Putamen (tissue), 1 donor: ENCODE data around the gene RASGRP3.
A peak's percentile ranks its signal among the peaks of the same experiment; 100 is the strongest.

Source experiments
- DNase-seq: peaks from one replicate; pipeline ENCODE4 v3.0.0-alpha.2; 2016; ENCODE audit warnings: low spot score

Gene RASGRP3

DNA sequence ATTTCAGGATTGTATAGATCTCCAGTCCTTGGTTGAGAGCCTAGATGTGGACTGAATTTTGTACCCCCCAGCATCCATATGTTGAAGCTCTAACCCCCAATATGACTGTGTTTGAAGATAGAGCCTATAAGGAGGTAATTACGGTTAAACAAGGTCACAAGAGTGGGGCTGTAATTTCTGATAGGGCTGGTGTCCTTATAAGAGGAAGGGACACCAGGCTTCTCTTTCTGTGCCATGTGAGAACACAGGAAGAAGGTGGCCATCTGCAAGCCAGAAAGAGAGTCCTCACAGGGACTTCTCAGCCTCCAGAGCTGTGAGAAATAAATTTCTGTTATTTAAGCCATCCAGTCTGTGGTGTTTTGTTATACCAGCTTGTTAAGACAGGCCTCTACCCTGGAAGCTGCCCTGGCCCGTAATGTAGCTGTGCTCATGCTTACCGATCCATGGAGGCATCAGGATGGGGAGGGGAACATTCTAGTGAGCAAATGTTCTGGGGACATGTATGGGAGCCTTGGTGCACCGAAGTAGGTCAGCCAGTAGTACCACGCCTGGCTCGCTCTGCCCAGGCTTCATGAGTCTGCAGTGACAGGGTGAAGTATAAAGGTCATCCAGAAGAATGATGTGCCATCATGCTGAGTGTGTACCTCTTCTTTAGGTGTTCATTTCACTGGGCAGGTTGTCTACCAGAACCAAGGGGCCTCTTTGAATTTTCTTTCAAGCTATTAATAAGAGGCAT is 16.1 kb downstream of the RASGRP3 start:
- DNase-seq: no peak

DNA sequence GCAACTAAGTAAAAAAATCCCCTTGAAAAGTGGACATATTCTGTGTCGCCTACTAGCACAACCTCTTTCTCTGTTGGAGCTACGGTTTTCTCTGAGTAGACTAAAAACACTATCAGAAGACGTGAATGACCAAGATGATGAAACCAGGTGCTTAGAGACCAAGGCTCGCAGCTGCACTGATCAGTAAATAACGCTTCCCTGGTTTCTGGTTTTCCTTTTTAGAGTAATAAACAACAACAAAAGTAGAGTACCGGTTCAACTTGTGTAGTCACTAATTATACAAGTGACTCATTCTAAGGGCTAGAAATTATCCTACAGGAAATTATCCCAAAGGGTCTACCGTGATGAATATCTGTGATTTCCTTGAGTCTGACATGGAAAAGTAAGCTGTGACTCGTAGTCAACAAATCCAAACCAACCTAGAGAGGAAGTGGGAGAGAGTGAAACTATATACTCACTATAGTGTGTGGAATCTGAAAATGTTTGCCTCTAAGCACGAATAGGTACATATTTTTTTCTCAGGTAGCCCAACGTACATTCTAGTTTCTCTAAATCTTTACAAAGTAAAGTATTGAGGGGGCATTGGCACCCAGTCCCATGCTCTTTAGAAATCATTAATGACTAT is 17.8 kb downstream of the RASGRP3 start:
- DNase-seq: no peak

DNA sequence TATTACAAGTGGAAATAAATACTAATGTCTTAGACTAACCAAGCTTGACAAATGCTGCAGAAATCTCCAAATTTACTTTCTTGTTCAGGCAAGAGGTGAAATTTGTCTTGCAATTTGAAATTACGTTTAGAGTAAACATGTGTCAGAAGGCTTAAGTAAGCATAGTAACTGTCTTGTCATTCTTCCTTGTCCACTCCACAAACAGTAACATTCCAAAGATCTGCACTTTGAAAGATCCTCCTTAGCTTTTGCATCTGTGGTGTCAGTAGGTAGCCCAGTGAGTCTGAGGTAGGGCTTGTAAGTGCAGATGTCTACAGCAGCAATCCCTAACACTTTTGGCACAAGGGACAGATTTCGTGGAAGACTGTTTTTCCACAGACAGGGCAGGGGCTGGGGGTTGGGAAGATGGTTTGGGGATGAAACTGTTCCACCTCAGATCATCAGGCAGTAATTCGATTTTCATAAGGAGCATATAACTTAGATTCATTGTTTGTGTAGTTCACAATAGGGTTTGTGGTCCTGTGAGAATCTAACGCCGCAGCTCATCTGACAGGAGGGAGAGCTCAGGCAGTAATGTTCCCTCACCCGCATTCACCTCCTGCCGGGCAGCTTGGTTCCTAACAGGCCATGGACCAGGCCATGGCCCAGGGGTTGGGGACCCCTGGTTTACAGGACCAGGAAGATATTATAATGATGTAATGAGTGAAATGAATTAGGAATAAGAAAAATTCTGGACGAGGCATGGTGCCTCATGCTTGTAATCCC is 18.6 kb downstream of the RASGRP3 start:
- no peak for DNase-seq

DNA sequence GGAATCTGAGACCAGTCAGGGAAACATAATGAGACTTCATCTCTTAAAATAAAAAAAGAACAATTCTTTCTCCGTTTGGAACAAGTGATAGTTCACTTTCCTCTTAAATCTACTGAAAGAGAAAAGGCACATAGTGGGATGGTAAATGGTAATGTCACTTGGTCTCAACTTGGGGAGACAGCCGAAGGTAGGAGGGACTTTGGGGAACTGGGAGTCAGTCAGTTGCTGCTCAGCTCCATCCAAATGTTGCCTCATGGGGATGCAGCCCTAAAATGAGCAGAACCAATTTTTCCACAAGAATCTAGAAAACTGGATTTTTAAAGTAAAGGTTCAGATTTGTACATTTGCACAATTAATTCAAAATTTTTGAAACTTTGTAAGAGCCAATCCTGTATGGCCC is 19.2 kb downstream of the RASGRP3 start:
- DNase-seq: no peak

DNA sequence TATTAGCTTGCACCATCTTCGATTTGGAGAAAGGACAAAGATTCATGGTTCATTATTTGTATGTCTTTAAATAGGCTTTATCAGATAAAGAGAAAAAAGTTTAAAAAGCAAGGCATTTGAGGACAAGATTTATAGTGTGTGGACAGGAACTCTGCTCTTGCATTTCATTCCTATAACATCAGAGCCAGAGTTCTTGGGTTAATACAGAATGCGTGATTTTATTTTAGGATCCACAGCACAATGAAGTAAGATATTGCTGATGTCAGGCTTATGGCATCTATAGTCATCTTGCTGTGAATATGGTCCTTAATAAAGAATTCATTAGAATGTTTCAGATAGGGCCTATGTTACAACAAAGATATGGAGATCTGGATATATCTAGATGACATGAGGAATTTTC is 19.7 kb downstream of the RASGRP3 start:
- no peak for DNase-seq

DNA sequence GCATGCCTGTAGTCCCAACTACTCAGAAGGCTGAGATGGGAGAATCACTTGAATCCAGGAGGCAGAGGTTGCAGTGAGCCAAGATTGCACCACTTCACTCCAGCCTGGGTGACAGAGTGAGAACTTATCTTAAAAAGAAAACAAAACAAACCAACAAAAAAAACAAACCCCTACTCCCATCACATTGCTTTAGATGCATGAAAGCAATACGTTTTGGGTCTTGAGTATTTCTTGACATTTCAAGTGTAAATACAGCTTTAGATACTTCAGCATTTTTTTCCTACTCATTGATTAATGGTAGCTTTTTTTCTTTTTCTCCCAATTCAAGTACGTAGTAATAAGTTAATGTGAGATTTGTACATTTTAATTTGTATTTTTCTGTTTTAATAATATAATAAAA is 20.3 kb downstream of the RASGRP3 start:
- DNase-seq: no peak

DNA sequence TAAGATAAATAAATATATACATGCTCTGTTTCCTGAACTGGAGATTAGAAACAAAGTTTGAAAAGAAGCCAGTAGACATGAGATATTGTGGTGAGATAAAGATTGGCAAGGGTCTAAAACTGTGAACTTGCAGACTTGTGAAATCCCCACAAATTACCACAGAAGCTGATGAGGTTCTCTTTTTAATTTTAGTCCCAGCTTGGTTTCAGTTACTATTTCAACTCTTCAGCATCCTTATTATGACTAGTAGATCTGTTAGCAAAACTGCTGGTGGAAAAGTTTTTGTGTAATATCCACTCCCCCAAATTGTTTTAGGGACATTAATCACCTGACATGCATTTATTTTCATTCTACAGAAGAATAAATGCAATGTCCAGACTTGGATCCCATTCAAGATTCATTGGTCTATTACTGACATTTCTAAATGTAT is 20.8 kb downstream of the RASGRP3 start:
- DNase-seq: no peak

DNA sequence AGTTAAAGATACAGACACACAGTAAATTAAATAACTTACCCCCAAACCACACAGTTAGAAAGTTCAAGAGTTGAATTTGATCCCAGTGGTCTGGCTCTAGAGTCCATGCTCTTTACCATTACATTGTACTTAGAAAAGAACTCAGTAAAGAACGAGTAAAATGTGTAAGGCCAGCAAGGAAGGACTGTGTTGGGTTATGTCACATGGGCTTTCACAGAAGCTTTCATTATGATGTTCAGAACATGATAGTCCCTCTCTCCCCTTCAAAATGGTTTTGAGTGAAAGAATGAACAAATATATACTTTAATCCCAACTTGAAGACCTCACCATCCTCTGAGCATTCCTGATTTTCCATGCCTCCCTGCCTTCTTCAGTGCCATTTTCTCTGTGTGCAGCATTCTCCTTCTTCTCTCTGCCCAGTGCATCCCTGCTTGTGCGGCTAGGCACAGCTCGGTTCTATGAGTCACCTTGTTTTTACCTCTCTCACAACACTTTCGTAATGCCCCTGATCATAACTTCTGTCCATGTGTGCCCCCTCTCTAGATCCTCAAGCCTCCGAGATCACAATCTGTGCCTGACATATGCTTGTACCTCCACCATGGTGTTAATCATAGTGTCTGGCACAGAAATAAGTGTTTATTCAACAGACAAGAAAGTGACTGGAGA is 22.0 kb downstream of the RASGRP3 start:
- no peak for DNase-seq

DNA sequence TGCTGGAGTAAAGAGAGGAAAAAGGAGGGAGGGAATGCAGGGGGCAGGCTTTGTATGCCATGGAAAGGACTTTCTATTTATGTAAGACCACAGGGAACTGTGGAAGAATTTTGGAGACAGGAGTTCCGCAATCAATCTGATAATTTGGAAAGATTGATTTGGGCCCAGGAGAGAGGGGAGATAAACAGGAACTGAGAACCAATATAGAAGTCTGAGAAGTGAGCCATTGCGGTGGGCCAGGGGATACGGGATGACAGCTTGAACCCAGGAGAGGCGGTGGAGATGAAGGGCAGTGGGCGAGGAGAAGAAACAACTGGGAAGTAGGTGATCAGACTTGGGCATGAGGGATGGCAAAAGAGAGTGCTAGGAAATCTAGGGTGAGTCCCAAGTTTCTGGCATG is 23.7 kb downstream of the RASGRP3 start:
- no peak for DNase-seq

DNA sequence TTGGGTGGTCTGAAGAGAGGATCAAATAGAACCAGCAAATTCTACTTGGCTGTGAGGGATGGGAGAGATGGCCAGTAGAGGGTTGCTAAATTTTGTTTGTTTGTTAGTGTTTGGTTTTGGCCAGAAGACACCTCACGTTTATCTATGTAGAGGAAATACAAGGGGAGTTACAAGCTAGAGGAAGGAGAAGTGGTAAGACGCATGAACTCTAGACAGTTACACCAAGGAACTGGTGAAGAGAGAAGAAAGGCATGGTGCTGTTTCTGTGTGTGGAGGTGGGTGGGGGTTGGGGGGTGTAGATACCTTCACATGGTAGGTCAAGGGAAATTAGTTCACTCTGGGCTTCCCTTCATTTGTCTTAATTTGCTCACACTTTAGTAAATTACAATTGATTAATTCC is 25.6 kb downstream of the RASGRP3 start:
- DNase-seq: no peak

DNA sequence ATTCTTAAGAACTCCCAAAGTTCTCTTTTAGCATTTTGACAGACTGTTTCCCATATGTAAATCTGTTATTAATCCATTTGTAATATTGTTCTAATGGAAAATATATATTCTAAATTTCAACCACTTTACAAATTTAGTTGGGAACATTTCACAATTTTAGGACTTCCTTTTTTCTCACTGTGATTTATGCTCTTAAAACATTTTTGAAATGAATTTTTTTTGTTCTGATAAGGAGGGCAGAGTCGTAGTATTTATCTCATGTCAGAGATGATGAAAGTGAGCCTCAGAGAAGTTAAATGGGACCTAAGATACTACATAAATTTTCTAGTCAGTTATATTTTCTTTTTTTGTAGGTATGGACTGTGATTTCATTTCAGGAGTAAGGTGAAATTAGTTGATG is 26.6 kb downstream of the RASGRP3 start:
- DNase-seq: no peak

DNA sequence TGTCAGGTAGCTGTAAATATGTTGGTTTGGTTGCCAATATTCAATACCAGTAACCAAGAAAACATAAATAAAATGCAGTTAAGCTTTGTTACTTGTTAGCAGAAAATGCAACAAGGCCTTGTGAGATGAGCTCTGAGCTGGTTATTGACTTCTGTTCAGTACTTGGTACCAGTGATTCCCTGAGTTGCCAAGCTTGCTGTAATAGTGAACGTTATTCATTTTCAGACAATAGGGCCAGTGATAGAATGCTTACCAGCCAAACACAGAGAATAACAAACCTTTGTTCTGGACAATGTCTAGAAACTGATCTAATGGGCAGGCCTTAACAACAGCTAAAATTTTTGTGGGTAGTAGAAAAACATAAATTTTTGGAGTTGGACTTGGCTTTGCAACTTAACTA is 29.5 kb downstream of the RASGRP3 start:
- DNase-seq: peak; percentile 96

DNA sequence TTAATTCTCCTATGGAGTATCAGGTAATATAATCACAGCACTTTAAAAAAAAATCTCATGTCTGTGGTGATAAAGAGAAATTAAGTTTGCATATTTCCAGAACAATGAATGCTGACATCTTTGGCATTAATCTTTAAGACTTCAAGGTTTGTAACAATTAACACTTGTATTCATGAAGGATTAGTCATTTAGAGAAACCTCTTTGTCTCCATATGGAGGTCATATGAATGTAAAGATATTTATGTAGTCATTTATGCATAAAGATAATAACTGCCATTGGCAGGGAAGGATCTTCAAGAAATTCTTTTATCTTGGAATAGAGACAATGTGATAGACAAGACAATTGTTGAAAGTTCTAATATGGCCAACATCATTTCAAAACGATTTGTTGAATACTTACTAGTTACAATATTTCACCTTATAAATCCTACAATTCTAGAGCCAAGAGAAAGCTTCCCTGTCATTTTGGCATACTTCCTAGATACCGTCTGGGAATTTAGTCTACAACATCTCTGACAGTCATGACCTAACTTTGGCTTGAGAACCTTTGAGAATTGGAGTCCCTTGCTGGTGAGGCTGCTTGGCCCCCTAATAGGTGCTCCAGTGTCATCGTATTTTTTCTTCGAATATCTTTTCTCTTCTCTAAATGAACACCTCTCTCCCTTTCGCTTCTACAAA is 33.6 kb downstream of the RASGRP3 start:
- DNase-seq: no peak

DNA sequence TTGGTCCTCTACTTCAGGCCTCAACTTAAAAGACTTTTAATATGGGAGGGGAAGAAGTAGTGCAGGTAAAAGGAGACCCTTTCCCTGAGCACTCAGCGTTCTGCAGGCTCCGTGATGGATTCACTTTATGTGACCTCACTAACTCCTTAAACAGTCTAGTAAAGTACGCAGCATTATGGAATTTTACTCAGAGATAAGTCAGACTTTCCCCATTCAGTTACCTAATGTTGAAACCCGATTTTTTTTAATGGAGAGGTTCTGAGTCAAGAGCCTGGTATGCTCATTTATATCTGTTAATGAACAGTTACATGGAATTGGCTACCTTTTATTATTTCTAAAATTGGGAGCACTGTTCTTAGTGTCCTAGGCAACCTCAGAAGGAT is 34.1 kb downstream of the RASGRP3 start:
- DNase-seq: no peak

DNA sequence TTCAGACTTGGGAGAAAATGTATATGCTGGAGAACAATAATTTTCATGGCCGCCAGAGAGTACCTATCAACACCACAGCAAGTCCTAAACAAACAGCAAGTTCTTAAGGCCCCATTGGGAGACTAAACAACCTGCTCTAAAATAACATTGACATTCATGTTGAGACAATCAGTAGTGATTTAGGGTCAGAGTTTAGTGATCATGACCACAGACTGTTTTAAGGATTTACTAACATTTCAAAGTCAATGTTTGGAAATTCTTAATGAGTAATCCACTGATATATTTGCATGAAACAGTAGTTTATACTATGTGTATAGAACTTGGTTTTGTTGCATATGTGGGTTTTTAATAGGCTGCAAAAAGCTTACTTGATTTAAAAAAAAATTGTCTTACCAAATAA is 34.7 kb downstream of the RASGRP3 start:
- DNase-seq: no peak

DNA sequence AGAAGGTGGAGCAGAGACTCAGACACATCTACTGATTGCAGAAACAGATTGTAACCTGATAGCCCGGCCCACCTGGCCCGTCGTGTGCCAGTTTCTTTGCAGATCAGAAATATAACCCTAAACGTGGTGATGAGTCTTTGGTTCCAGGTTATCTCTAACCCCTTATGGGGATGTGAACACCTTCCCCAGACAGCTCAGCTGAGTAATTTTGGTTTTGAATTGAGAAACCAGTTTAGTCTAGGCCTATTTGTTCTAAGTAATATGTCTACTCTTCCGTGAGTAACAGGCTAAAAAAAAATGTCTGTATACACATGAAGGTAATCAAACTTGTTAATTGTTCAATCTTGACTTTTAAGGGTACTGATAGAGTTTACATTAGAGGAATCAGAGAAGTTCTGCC is 35.7 kb downstream of the RASGRP3 start:
- DNase-seq: no peak

DNA sequence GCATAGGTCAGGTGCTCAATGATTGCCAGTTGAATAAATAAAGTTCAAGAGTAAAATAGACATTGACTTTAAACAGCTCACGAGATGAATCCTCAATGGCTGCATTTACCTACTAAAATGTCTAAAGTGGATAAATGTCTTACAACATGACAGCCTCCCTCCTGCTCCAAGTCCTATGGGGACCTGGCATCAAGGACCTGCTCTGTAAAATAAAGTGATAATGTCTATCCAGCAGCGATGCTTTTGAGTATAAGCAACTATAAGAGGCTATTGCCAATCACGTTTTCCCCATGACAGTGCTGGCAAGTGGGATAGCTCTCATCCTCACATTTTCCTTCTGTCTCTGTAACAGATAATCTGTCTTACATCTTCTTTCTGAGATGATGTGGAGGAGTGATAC is 37.0 kb downstream of the RASGRP3 start:
- DNase-seq: no peak

DNA sequence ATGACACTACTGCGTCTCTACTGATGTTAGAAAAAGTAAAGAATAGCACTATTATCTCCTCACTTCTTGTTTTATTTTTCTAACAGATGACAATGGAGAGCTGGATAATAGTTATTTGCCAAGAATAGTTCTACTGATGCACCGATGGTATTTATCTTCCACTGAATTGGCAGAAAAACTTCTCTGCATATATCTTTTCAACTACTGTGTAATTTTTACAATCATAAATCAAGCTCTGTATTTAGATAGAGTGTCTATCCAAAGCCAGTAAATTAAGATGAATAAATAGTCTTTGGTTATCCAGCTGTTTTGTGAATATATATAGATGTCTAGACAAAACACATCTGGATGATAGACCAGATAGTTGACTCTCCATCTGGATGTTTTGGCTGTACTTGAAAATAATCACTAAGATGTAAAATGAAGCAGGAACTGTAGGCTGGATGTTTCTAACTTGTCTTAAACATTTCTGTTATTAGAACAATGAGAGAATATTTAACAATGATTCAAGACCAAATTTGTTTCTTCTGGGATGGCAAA is 40.1 kb downstream of the RASGRP3 start:
- DNase-seq: no peak

DNA sequence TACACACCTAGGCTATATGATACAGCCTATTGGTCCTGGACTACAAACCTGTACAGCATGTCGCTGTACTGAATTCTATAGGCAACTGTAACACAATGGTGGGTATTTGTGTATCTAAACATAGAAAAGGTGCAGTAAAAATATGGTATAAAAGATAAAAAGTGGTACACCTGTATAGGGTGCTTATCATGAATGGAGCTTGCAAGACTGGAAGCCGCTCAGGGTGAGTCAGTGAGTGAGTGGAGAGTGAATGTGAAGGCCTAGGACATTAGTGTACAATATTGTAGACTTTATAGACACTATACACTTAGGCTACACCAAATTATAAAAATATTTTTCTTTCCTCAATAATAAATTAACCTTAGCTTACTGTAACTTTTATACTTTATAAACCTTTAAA is 41.8 kb downstream of the RASGRP3 start:
- DNase-seq: no peak

DNA sequence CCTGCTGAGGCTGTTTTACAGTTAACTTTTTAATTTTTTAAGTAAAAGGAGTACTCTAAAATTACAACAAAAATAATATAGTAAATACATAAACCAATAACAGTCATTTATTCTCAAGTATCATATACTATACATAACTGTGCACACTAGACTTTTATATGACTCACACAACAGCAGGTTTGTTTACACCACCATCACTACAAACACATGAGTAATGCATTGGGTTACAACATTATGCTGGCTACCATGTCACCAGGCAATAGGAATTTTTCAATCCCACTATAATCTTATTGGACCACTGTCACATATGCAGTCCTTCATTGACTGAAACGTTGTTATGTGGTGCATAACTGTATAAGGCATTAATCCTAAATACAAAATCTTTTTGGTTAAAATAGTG is 42.5 kb downstream of the RASGRP3 start:
- DNase-seq: no peak

DNA sequence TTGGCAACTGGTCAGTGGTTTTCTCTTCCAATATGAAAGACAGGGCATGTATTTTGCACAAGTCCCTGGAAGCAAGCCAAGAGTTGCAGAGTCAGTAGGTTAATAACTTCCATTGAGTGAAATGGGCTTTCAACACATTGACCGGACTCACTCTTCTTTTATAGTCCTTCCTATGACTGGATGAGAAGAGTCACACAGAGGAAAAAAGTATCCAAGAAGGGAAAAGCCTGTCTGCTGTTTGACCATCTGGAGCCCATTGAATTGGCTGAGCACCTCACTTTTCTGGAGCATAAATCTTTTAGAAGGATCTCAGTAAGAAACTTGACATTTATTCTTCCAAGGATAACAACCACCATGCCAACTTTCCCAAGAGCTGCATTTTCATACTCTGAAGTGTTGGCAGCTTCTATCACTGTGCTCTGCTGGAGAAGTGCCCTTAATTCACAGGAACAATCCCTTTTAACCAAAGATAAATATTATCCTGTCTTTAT is 45.4 kb downstream of the RASGRP3 start:
- DNase-seq: no peak

DNA sequence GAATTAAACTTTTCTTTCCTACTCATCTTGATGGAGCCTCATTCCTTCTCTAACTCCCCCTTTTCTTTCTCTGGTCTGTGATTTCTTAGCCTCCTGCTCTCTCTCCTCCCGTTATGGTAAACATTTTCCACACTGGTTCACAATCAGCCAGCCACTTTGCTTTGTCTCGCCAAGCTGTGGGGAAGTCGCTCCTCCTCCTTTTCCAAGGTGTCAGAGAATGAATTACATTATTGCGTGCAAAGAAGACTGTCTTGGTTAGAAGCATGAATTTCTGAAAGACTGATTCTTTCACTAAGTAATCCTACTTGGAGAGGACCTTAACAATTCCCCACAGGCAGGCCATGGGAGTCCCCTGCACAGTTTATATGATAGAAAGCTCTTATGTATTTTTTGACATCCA is 46.1 kb downstream of the RASGRP3 start:
- no peak for DNase-seq
